Spleen (tissue), 11 donors: ENCODE measurements around the gene FOXP1. TPM values are rescaled to one million over a fixed set of nuclear protein-coding genes. Genes with fewer than 3 reads are reported as not detected.

Experiments
- DNase-seq: peaks from one replicate; pipeline ENCODE4 v3.0.0-alpha.2; 2020
- H3K27ac ChIP-seq, 8 donors: fragments of 200-600 bp; sonication (generic) in 7 of 8; 1 replicate in 4 of 8; 2 replicates in 4 of 8; pipeline versions ENCODE4 v1.5.0 to v1.8.0; 2016 to 2021; ENCODE audit warnings: inconsistent platforms in 4 of 8, mild to moderate bottlenecking in 4 of 8, moderate library complexity in 1 of 8
- H3K27me3 ChIP-seq, 7 donors: fragments of 200-600 bp; sonication (generic) in 6 of 7; replicated peaks in 1 of 7; 1 replicate in 4 of 7; 2 replicates in 3 of 7; pipeline versions ENCODE4 v1.5.0 to v1.8.0; 2016 to 2021; ENCODE audit warnings: inconsistent platforms in 3 of 7, mild to moderate bottlenecking in 1 of 7
- H3K36me3 ChIP-seq, 6 donors: fragments of 200-600 bp; sonication (generic) in 5 of 6; 1 replicate in 4 of 6; 2 replicates in 2 of 6; pipeline versions ENCODE4 v1.5.0 to v1.8.0; 2016 to 2021; ENCODE audit warnings: inconsistent platforms in 2 of 6
- H3K4me1 ChIP-seq, 6 donors: fragments of 200-600 bp; sonication (generic) in 5 of 6; 1 replicate in 3 of 6; 2 replicates in 3 of 6; pipeline versions ENCODE4 v1.5.0 to v1.8.0; 2016 to 2021; ENCODE audit warnings: inconsistent platforms in 3 of 6
- H3K4me3 ChIP-seq, 8 donors: fragments of 200-600 bp; sonication (generic) in 7 of 8; 1 replicate in 4 of 8; 2 replicates in 4 of 8; pipeline versions ENCODE4 v1.5.0 to v1.8.0; 2016 to 2021; ENCODE audit warnings: inconsistent platforms in 4 of 8, mild to moderate bottlenecking in 4 of 8, moderate library complexity in 2 of 8
- H3K9me3 ChIP-seq, 8 donors: fragments of 200-600 bp; sonication (generic) in 7 of 8; 1 replicate in 4 of 8; 2 replicates in 4 of 8; pipeline versions ENCODE4 v1.5.0 to v1.8.0; 2016 to 2021; ENCODE audit warnings: inconsistent platforms in 4 of 8
- CTCF ChIP-seq, 11 experiments: fragments of 200-600 bp in 7 of 11; fragments of 450-650 bp in 4 of 11; sonication (generic) in 4 of 11; IDR thresholded peaks in 8 of 11; conservative IDR thresholded peaks in 3 of 11; 1 replicate in 7 of 11; 2 replicates in 4 of 11; pipeline versions ENCODE4 v1.4.0 to v1.8.0; 2016 to 2021; ENCODE audit warnings: antibody characterized with exemption in 11 of 11, inconsistent platforms in 4 of 11, mild to moderate bottlenecking in 1 of 11
- POLR2A ChIP-seq, 3 donors: fragments of 450-650 bp; IDR thresholded peaks; one replicate each; pipeline ENCODE4 v1.5.1; 2017; ENCODE audit warnings: antibody characterized with exemption in 3 of 3, mild to moderate bottlenecking in 1 of 3
- POLR2AphosphoS5 ChIP-seq, 3 donors: sonication (generic); formaldehyde crosslinking; IDR thresholded peaks; one replicate each; pipeline ENCODE4 v1.5.1; 2017; ENCODE audit warnings: antibody characterized with exemption in 3 of 3
- WGBS, 5 donors: extraction: QIAGEN DNeasy Blood & Tissue Kit in 3 of 5; methylation state at CpG; one replicate each; pipeline versions ENCODE4 v1.1.5 to v1.1.7; 2013 to 2018; 5-methylcytosine and 5-hydroxymethylcytosine counted together
- intact Hi-C: fragments of 100-400 bp; cut with DNase I; formaldehyde crosslinking; loops from one replicate; pipeline ENCODE4 v1.15.0; 2023; ENCODE audit warnings: low total_unique reads
- polyA plus RNA-seq, 3 donors: library from polyadenylated mRNA; stranded (reverse); fragments of 200-250 nt; gene quantifications; one replicate each; pipeline ENCODE4 v1.2.1, GENCODE V29; 2013
- total RNA-seq, 7 donors: library from RNA; depleted of rRNA in 3 of 7; stranded (reverse); fragments of >200 nt in 3 of 7; fragmentation: NEBNext Ultra II Directional in 4 of 7; extraction: Animal tissue kit (Norgen Biotek cat#: 25700) in 4 of 7; gene quantifications; one replicate each; pipeline versions ENCODE4 v1.1.0 to v1.2.1, GENCODE V29; 2016 to 2021
- donor health status: healthy with polysubstance abuse.
- donor health status: DM: no; HTN: no; CAD: no; lungs with moderate emphysema.
- donor health status: DM: no; HTN: no; CAD: no.
- donor health status: Bipolar disorder and iron deficiency.
- donor health status: healthy.
- donor health status: DM: no; HTN: no; CAD: no.
- donor health status: DM: yes; HTN: yes; CAD: no.

Gene FOXP1
- total and polyA plus RNA-seq, 10 donors: 11.1 to 202 (median 153) TPM

- no peaks in the 10 kb centered on the region for H3K9me3 ChIP-seq
- TF ChIP-seq CTCF (IDR thresholded peaks at IDR 0.05 in 8 of 11, conservative IDR thresholded peaks at IDR 0.05 in 3 of 11) (no peak), POLR2AphosphoS5 (IDR thresholded peaks at IDR 0.05) (no peak), POLR2A (IDR thresholded peaks at IDR 0.05) (no peak)
- no peak for DNase-seq
- intact Hi-C loops: no loop called here
- H3K4me1 ChIP-seq: peaks cover 0 to 5% (median 0%) of the 10 kb centered on the region in 6 donors
- H3K36me3 ChIP-seq: peaks cover 0 to 30% (median 4%) of the 10 kb centered on the region in 6 donors
- WGBS, 5 donors: 84 to 94% (median 92%) methylated on average over 6 of the region's 6 CpGs
- no peak overlapping the region for H3K27ac ChIP-seq
- H3K4me3 ChIP-seq: no peak overlapping the region
- H3K27me3 ChIP-seq: no peaks in the 10 kb centered on the region
Measured at GRCh38 chr3:71168121-71168721, 415.3 kb downstream of the FOXP1 start.

GRCh38 chr3:71166339-71167240, 416.9 kb downstream of the FOXP1 start:
- intact Hi-C loops: no loop called here
- Histone ChIP-seq H3K36me3 (peaks cover 0 to 29% (median 4%) of the 10 kb centered on the region in 6 donors), H3K4me3 (no peak overlapping the region), H3K4me1 (no peaks in the 10 kb centered on the region), H3K27me3 (no peaks in the 10 kb centered on the region), H3K9me3 (no peaks in the 10 kb centered on the region), H3K27ac (no peak overlapping the region)
- no peak for DNase-seq
- TF ChIP-seq POLR2AphosphoS5 (IDR thresholded peaks at IDR 0.05) (no peak), CTCF (IDR thresholded peaks at IDR 0.05 in 8 of 11, conservative IDR thresholded peaks at IDR 0.05 in 3 of 11) (no peak), POLR2A (IDR thresholded peaks at IDR 0.05) (no peak)
- 93 to 98% (median 96%) methylated on average over 10 of the region's 10 CpGs for WGBS, 5 donors

GRCh38 chr3:71164881-71165280, 418.6 kb downstream of the FOXP1 start:
- intact Hi-C loops: no loop called here
- peaks cover 0 to 5% (median 0%) of the 10 kb centered on the region in 8 donors for H3K9me3 ChIP-seq
- WGBS, 5 donors: 74 to 85% (median 80%) methylated on average over 2 of the region's 2 CpGs
- H3K4me3 ChIP-seq: no peak overlapping the region
- H3K27ac ChIP-seq: no peak overlapping the region
- no peak for DNase-seq
- TF ChIP-seq POLR2A (IDR thresholded peaks at IDR 0.05) (no peak), POLR2AphosphoS5 (IDR thresholded peaks at IDR 0.05) (no peak), CTCF (IDR thresholded peaks at IDR 0.05 in 8 of 11, conservative IDR thresholded peaks at IDR 0.05 in 3 of 11) (no peak)
- peaks cover 0 to 4% (median 0%) of the 10 kb centered on the region in 6 donors for H3K4me1 ChIP-seq
- H3K36me3 ChIP-seq: peaks cover 0 to 19% (median 4%) of the 10 kb centered on the region in 6 donors
- no peaks in the 10 kb centered on the region for H3K27me3 ChIP-seq
